Liver (tissue), 3 donors: Measurements from ENCODE around the gene RPL34.

ENCODE experiments used
- EGR1 ChIP-seq, 2 donors: IDR thresholded peaks; 2 replicates each; pipeline ENCODE4 v1.6.1; 2016 to 2018; ENCODE audit warnings: antibody characterized with exemption in 2 of 2, low read depth in 2 of 2
- FOXA1 ChIP-seq: IDR thresholded peaks from 2 replicates; pipeline ENCODE4 v1.6.1; 2016; ENCODE audit warnings: antibody characterized with exemption
- GABPA ChIP-seq, 2 donors: IDR thresholded peaks in 1 of 2; conservative IDR thresholded peaks in 1 of 2; 2 replicates each; pipeline ENCODE4 v1.6.1; 2016; ENCODE audit warnings: antibody characterized with exemption in 2 of 2, mild to moderate bottlenecking in 1 of 2, moderate library complexity in 1 of 2
- HNF4A ChIP-seq, 2 donors: conservative IDR thresholded peaks; 2 replicates each; pipeline ENCODE4 v1.6.1; 2016; ENCODE audit warnings: antibody characterized with exemption in 2 of 2, mild to moderate bottlenecking in 2 of 2
- JUND ChIP-seq, 2 donors: IDR thresholded peaks; 2 replicates each; pipeline ENCODE4 v1.6.1; 2016; ENCODE audit warnings: antibody characterized with exemption in 2 of 2
- NR2F2 ChIP-seq: IDR thresholded peaks from 2 replicates; pipeline ENCODE4 v1.6.1; 2016; ENCODE audit warnings: antibody characterized with exemption
- SP1 ChIP-seq: IDR thresholded peaks from 2 replicates; pipeline ENCODE4 v1.6.1; 2018; ENCODE audit warnings: antibody characterized with exemption, mild to moderate bottlenecking
- TAF1 ChIP-seq: conservative IDR thresholded peaks from 2 replicates; pipeline ENCODE4 v1.6.1; 2016; ENCODE audit warnings: antibody characterized with exemption, mild to moderate bottlenecking
- YY1 ChIP-seq: IDR thresholded peaks from 2 replicates; pipeline ENCODE4 v1.6.1; 2016; ENCODE audit warnings: antibody characterized with exemption, mild to moderate bottlenecking
- TF ChIP-seq, protein P1 (sequence below): fragments of 150-350 bp; IDR thresholded peaks from 2 replicates; pipeline ENCODE4 v1.5.1; 2017; ENCODE audit warnings: improper control_type of control experiment, low read depth, low read length; ENCODE audit not compliant: missing input control
- TF ChIP-seq, protein P2 (sequence below): IDR thresholded peaks from 2 replicates; pipeline ENCODE4 v1.6.1; 2016; ENCODE audit warnings: antibody characterized with exemption
- TF ChIP-seq, protein P3 (sequence below): IDR thresholded peaks from 2 replicates; pipeline ENCODE4 v1.6.1; 2016; ENCODE audit warnings: antibody characterized with exemption, mild to moderate bottlenecking
- donor health status: healthy.
- donor health status: healthy.

DNA sequence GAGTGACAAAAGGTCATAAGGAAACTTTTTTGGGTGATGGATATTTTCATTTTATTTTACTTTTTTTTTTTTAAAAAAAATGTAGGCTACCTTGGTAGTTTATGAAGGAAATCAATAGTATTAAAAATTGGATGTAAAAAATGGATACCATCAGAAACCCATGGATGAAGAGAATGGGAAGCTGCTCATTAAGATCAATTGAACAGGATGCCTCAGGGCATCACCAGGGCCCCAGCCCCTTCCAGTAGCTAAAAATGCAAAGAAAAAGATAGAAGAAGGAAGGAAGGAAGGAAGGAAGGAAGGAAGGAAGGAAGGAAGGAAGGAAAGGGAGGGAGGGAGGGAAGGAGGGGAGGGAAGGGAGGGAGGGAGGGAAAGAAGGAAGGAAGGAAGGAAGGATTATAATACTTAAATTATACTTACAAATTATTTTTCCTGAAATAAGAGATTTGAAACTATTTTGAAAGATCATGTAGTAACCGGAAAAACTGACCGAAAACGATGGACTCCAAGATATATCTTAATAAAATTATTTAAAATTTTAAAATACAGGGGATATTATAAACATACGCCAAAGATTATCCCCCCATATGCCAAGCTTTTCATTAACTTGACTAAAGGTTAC is 54.1 kb downstream of the RPL34 start:
- TF ChIP-seq TAF1 (no peak), SP1 (no peak), NR2F2 (no peak), GABPA (IDR thresholded peaks at IDR 0.05 in 1 of 2, conservative IDR thresholded peaks at IDR 0.05 in 1 of 2) (no peak), EGR1 (IDR thresholded peaks at IDR 0.05; ENCODE audit: low read depth in 2 of 2) (no peak), YY1 (no peak), JUND (IDR thresholded peaks at IDR 0.05) (no peak), HNF4A (conservative IDR thresholded peaks at IDR 0.05) (no peak), FOXA1 (no peak)
- TF ChIP-seq, protein P1, sequence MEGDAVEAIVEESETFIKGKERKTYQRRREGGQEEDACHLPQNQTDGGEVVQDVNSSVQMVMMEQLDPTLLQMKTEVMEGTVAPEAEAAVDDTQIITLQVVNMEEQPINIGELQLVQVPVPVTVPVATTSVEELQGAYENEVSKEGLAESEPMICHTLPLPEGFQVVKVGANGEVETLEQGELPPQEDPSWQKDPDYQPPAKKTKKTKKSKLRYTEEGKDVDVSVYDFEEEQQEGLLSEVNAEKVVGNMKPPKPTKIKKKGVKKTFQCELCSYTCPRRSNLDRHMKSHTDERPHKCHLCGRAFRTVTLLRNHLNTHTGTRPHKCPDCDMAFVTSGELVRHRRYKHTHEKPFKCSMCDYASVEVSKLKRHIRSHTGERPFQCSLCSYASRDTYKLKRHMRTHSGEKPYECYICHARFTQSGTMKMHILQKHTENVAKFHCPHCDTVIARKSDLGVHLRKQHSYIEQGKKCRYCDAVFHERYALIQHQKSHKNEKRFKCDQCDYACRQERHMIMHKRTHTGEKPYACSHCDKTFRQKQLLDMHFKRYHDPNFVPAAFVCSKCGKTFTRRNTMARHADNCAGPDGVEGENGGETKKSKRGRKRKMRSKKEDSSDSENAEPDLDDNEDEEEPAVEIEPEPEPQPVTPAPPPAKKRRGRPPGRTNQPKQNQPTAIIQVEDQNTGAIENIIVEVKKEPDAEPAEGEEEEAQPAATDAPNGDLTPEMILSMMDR, result no peak
- TF ChIP-seq, protein P2, sequence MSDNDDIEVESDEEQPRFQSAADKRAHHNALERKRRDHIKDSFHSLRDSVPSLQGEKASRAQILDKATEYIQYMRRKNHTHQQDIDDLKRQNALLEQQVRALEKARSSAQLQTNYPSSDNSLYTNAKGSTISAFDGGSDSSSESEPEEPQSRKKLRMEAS, result no peak
- TF ChIP-seq, protein P3, sequence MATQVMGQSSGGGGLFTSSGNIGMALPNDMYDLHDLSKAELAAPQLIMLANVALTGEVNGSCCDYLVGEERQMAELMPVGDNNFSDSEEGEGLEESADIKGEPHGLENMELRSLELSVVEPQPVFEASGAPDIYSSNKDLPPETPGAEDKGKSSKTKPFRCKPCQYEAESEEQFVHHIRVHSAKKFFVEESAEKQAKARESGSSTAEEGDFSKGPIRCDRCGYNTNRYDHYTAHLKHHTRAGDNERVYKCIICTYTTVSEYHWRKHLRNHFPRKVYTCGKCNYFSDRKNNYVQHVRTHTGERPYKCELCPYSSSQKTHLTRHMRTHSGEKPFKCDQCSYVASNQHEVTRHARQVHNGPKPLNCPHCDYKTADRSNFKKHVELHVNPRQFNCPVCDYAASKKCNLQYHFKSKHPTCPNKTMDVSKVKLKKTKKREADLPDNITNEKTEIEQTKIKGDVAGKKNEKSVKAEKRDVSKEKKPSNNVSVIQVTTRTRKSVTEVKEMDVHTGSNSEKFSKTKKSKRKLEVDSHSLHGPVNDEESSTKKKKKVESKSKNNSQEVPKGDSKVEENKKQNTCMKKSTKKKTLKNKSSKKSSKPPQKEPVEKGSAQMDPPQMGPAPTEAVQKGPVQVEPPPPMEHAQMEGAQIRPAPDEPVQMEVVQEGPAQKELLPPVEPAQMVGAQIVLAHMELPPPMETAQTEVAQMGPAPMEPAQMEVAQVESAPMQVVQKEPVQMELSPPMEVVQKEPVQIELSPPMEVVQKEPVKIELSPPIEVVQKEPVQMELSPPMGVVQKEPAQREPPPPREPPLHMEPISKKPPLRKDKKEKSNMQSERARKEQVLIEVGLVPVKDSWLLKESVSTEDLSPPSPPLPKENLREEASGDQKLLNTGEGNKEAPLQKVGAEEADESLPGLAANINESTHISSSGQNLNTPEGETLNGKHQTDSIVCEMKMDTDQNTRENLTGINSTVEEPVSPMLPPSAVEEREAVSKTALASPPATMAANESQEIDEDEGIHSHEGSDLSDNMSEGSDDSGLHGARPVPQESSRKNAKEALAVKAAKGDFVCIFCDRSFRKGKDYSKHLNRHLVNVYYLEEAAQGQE, result no peak
